WTC11 (cell line): ENCODE measurements around the gene SH3D19. TPM values are rescaled to one million over a fixed set of nuclear protein-coding genes. Genes with fewer than 3 reads are reported as not detected.
A peak's percentile ranks its signal among the peaks of the same experiment; 100 is the strongest.

ENCODE experiments used
- ATAC-seq: fragments of 200-7000 bp; cut with Tn5 transposase; 2 replicates; pipeline ENCODE4 v1.10.0; 2021; ENCODE audit warnings: mild to moderate bottlenecking, moderate library complexity
- CTCF ChIA-PET: fragments of 300-600 bp; sonication (Branson Sonifier 250); formaldehyde crosslinking; loops from one replicate; lab custom pipeline; 2021; ENCODE audit warnings: antibody characterized with exemption; lab: Charles Lee
- POLR2A ChIA-PET: fragments of 350-600 bp; sonication (Branson Sonifier 250); formaldehyde crosslinking; loops from one replicate; lab custom pipeline; 2021; ENCODE audit warnings: antibody characterized with exemption; lab: Charles Lee
- DNase-seq: peaks from one replicate; pipeline ENCODE4 v3.0.0; 2021; ENCODE audit warnings: low spot score
- H3K27ac Mint-ChIP-seq: 2 replicates; pipeline ENCODE4 v1.8.0; 2021; ENCODE audit warnings: mixed read lengths
- H3K27me3 Mint-ChIP-seq: 2 replicates; pipeline ENCODE4 v1.8.0; 2021; ENCODE audit warnings: low read depth, mild to moderate bottlenecking, moderate library complexity, mixed read lengths
- H3K36me3 Mint-ChIP-seq: 2 replicates; pipeline ENCODE4 v1.8.0; 2021; ENCODE audit warnings: mixed read lengths
- H3K4me1 Mint-ChIP-seq: 2 replicates; pipeline ENCODE4 v1.8.0; 2022; ENCODE audit warnings: mixed read lengths
- H3K4me3 Mint-ChIP-seq: 2 replicates; pipeline ENCODE4 v1.8.0; 2021; ENCODE audit warnings: mild to moderate bottlenecking, moderate library complexity, mixed read lengths
- H3K9me3 Mint-ChIP-seq: 2 replicates; pipeline ENCODE4 v1.8.0; 2021; ENCODE audit warnings: mixed read lengths
- ATF1 ChIP-seq: sonication (generic); formaldehyde crosslinking; IDR thresholded peaks from 2 replicates; pipeline ENCODE4 v1.8.1; 2023; ENCODE audit warnings: mild to moderate bottlenecking, moderate library complexity, missing genetic modification reagents
- CREM ChIP-seq: sonication (generic); formaldehyde crosslinking; IDR thresholded peaks from 2 replicates; pipeline ENCODE4 v1.8.1; 2022; ENCODE audit warnings: mild to moderate bottlenecking, missing genetic modification reagents, moderate library complexity
- E2F5 ChIP-seq: sonication (generic); formaldehyde crosslinking; IDR thresholded peaks from 2 replicates; pipeline ENCODE4 v1.8.1; 2022; ENCODE audit warnings: mild to moderate bottlenecking, moderate library complexity, missing genetic modification reagents
- GABPB1 ChIP-seq: sonication (generic); formaldehyde crosslinking; IDR thresholded peaks from 2 replicates; pipeline ENCODE4 v1.8.1; 2023; ENCODE audit warnings: mild to moderate bottlenecking, missing genetic modification reagents
- IRF2 ChIP-seq: sonication (generic); formaldehyde crosslinking; IDR thresholded peaks from 2 replicates; pipeline ENCODE4 v1.8.0; 2022; ENCODE audit warnings: low read depth, missing genetic modification reagents, borderline replicate concordance
- KAT7 ChIP-seq: sonication (generic); formaldehyde crosslinking; IDR thresholded peaks from 2 replicates; pipeline ENCODE4 v1.8.1; 2023; ENCODE audit warnings: missing genetic modification reagents, mild to moderate bottlenecking, borderline replicate concordance
- TCF7 ChIP-seq: sonication (generic); formaldehyde crosslinking; IDR thresholded peaks from 2 replicates; pipeline ENCODE4 v1.8.0; 2022; ENCODE audit warnings: mild to moderate bottlenecking, low read depth, missing genetic modification reagents, moderate library complexity
- ZNF232 ChIP-seq: sonication (generic); formaldehyde crosslinking; IDR thresholded peaks from 2 replicates; pipeline ENCODE4 v1.8.0; 2022; ENCODE audit warnings: mild to moderate bottlenecking, missing genetic modification reagents
- total RNA-seq: library from RNA; stranded (reverse); gene quantifications from 3 replicates; pipeline ENCODE4 v1.2.3, GENCODE V29; 2021
- TF ChIP-seq, protein P1 (sequence below): sonication (generic); formaldehyde crosslinking; IDR thresholded peaks from 2 replicates; pipeline ENCODE4 v1.8.1; 2022; ENCODE audit warnings: low read depth, mild to moderate bottlenecking, moderate library complexity, missing genetic modification reagents, borderline replicate concordance
- TF ChIP-seq, protein P2 (sequence below): sonication (generic); formaldehyde crosslinking; IDR thresholded peaks from 2 replicates; pipeline ENCODE4 v1.8.1; 2022; ENCODE audit warnings: missing genetic modification reagents, borderline replicate concordance
- TF ChIP-seq, protein P3 (sequence below): sonication (generic); formaldehyde crosslinking; IDR thresholded peaks from 2 replicates; pipeline ENCODE4 v1.8.0; 2022; ENCODE audit warnings: missing genetic modification reagents
- TF ChIP-seq, protein P4 (sequence below): fragments of 250-450 bp; sonication (Bioruptor Pico); conservative IDR thresholded peaks from 2 replicates; pipeline ENCODE4 v1.9.0; 2021; ENCODE audit warnings: mild to moderate bottlenecking
- TF ChIP-seq, protein P5 (sequence below): sonication (generic); formaldehyde crosslinking; IDR thresholded peaks from 2 replicates; pipeline ENCODE4 v1.8.1; 2023; ENCODE audit warnings: mild to moderate bottlenecking, moderate library complexity, missing genetic modification reagents

Gene SH3D19
- total RNA-seq, 1 experiment from 2014 or later = 41.6 TPM

GRCh38 chr4:151205722-151206121 lies 119.7 kb downstream of the SH3D19 start (continued):
- TF ChIP-seq, protein P1, sequence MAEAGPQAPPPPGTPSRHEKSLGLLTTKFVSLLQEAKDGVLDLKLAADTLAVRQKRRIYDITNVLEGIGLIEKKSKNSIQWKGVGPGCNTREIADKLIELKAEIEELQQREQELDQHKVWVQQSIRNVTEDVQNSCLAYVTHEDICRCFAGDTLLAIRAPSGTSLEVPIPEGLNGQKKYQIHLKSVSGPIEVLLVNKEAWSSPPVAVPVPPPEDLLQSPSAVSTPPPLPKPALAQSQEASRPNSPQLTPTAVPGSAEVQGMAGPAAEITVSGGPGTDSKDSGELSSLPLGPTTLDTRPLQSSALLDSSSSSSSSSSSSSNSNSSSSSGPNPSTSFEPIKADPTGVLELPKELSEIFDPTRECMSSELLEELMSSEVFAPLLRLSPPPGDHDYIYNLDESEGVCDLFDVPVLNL (CRISPR knock-in tag) = no peak
- TF ChIP-seq E2F5 (CRISPR knock-in tag) (no peak), ZNF232 (CRISPR knock-in tag) (no peak), TCF7 (no peak), CREM (CRISPR knock-in tag) (no peak)
- TF ChIP-seq, protein P2, sequence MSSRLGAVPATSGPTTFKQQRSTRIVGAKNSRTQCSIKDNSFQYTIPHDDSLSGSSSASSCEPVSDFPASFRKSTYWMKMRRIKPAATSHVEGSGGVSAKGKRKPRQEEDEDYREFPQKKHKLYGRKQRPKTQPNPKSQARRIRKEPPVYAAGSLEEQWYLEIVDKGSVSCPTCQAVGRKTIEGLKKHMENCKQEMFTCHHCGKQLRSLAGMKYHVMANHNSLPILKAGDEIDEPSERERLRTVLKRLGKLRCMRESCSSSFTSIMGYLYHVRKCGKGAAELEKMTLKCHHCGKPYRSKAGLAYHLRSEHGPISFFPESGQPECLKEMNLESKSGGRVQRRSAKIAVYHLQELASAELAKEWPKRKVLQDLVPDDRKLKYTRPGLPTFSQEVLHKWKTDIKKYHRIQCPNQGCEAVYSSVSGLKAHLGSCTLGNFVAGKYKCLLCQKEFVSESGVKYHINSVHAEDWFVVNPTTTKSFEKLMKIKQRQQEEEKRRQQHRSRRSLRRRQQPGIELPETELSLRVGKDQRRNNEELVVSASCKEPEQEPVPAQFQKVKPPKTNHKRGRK (CRISPR knock-in tag) = no peak
- TF ChIP-seq, all 79 proteins: peak for 0

DNA sequence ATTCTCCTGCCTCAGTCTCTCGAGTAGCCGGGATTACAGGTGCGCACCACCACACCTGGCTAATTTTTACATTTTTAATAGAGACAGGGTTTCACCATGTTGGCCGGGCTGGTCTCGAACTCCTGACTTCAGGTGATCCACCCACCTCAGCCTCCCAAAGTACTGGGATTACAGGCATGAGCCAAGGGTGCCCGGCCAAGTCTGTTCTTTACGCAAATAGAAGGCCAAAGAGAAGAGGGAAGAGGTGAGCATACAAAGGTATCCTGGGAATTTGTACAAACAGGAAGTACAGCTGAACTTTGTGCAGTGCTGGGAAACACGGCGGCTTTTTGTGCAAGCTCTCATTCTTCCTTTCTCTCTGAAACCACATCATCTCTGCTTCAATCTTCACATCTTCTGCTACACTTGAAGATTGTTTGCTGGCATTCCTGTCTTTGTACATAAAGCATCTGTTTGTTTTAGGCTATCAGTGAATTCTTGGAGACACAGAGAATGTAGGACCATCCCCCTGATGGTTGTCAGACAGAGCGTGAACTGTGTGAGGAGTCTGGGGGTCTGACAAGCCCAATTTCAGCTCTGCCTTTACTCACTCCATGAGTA lies 120.4 kb downstream of the SH3D19 start:
- ChIA-PET CTCF (interaction anchor here (0.8 kb wide), 1 partner anchor 88 kb away, joined by 3 read pairs; no protein-coding TSS in a partner anchor), POLR2A (no interaction called here)
- Mint-ChIP-seq H3K4me1 (peaks cover 10% of the 10 kb centered on the region), H3K4me3 (no peak overlapping the region), H3K36me3 (no peaks in the 10 kb centered on the region; the same call in 1 of the 2 replicates), H3K27me3 (no peaks in the 10 kb centered on the region), H3K9me3 (no peaks in the 10 kb centered on the region), H3K27ac (peak overlapping the region; percentile 73; the same call in 1 of the 2 replicates)
- ATAC-seq = no peak
- TF ChIP-seq GABPB1 (CRISPR knock-in tag) = peak; percentile 68; the same call in 1 of the 2 replicates
- no peak for TF ChIP-seq KAT7 (CRISPR knock-in tag)
- DNase-seq = no peak

- no peak for DNase-seq
- Mint-ChIP-seq H3K27ac (peak overlapping the region; percentile 74; the same call in 1 of the 2 replicates), H3K9me3 (no peaks in the 10 kb centered on the region), H3K4me3 (no peak overlapping the region), H3K4me1 (peaks cover 10% of the 10 kb centered on the region), H3K36me3 (no peaks in the 10 kb centered on the region; the same call in 1 of the 2 replicates), H3K27me3 (no peaks in the 10 kb centered on the region)
- ChIA-PET CTCF (no interaction called here), POLR2A (no interaction called here)
- ATAC-seq = peak; percentile 48
- TF ChIP-seq, protein P3, sequence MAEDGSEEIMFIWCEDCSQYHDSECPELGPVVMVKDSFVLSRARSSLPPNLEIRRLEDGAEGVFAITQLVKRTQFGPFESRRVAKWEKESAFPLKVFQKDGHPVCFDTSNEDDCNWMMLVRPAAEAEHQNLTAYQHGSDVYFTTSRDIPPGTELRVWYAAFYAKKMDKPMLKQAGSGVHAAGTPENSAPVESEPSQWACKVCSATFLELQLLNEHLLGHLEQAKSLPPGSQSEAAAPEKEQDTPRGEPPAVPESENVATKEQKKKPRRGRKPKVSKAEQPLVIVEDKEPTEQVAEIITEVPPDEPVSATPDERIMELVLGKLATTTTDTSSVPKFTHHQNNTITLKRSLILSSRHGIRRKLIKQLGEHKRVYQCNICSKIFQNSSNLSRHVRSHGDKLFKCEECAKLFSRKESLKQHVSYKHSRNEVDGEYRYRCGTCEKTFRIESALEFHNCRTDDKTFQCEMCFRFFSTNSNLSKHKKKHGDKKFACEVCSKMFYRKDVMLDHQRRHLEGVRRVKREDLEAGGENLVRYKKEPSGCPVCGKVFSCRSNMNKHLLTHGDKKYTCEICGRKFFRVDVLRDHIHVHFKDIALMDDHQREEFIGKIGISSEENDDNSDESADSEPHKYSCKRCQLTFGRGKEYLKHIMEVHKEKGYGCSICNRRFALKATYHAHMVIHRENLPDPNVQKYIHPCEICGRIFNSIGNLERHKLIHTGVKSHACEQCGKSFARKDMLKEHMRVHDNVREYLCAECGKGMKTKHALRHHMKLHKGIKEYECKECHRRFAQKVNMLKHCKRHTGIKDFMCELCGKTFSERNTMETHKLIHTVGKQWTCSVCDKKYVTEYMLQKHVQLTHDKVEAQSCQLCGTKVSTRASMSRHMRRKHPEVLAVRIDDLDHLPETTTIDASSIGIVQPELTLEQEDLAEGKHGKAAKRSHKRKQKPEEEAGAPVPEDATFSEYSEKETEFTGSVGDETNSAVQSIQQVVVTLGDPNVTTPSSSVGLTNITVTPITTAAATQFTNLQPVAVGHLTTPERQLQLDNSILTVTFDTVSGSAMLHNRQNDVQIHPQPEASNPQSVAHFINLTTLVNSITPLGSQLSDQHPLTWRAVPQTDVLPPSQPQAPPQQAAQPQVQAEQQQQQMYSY = no peak
- TF ChIP-seq IRF2 (CRISPR knock-in tag) = no peak
- TF ChIP-seq, protein P4, sequence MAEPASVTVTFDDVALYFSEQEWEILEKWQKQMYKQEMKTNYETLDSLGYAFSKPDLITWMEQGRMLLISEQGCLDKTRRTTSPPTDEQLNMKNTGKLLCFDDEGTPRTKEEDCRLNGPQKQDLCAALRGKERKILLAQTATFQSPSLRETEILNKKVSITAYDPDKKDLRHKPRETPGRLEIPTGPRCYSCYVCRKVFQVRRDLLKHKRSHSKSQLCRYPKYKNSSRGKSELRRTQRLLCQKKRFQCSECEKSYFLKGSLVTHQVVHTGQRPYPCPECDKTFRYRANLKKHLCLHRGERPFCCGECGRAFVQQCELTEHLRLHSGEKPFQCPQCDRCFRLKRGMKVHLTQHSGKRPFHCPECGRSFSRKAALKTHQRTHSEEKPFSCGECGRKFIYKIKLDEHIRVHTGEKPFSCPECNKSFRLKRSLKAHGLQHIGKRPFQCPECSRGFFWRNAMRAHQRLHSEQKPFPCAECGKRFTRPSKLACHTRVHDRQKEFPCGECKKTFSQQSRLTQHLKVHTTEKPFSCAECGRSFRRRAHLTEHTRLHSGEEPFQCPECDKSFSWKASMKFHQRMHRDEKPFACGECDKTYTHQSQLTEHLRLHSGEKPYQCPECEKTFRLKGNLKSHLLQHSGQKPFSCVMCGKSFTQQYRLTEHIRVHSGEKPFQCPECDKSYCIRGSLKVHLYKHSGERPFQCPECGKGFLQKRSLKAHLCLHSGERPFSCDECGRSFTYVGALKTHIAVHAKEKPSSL (CRISPR knock-in tag) = no peak
- TF ChIP-seq, protein P5, sequence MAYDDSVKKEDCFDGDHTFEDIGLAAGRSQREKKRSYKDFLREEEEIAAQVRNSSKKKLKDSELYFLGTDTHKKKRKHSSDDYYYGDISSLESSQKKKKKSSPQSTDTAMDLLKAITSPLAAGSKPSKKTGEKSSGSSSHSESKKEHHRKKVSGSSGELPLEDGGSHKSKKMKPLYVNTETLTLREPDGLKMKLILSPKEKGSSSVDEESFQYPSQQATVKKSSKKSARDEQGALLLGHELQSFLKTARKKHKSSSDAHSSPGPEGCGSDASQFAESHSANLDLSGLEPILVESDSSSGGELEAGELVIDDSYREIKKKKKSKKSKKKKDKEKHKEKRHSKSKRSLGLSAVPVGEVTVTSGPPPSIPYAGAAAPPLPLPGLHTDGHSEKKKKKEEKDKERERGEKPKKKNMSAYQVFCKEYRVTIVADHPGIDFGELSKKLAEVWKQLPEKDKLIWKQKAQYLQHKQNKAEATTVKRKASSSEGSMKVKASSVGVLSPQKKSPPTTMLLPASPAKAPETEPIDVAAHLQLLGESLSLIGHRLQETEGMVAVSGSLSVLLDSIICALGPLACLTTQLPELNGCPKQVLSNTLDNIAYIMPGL (CRISPR knock-in tag) = no peak
- TF ChIP-seq, protein P2 (CRISPR knock-in tag) = no peak
- no peak for TF ChIP-seq GABPB1 (CRISPR knock-in tag)
- no peak for TF ChIP-seq ATF1 (CRISPR knock-in tag)
Observed at GRCh38 chr4:151202851-151203455, 122.5 kb downstream of the SH3D19 start.
